Neural cell (in vitro differentiated cells): Measurements from ENCODE around the gene MICU1. TPM values are rescaled to one million over a fixed set of nuclear protein-coding genes. Genes with fewer than 3 reads are reported as not detected.
A peak's percentile ranks its signal among the peaks of the same experiment; 100 is the strongest.

Experiments
- H2AFZ ChIP-seq: fragments of 200-600, 300-800 bp; sonication (generic), shearing (Covaris generic); 2 replicates; pipeline ENCODE4 v1.6.0; 2014; ENCODE audit warnings: low read depth, mild to moderate bottlenecking, antibody characterized with exemption, low read length, moderate library complexity
- H3F3A ChIP-seq: fragments of 200-600 bp; shearing (Covaris generic); 2 replicates; pipeline ENCODE4 v1.6.1; 2016; ENCODE audit warnings: mild to moderate bottlenecking, moderate library complexity, mixed read lengths, antibody characterized with exemption, low read length; ENCODE audit not compliant: insufficient read depth, poor library complexity, severe bottlenecking
- H3K27ac ChIP-seq: fragments of 200-600, 300-800 bp; sonication (generic), shearing (Covaris generic); 2 replicates; pipeline ENCODE4 v1.5.1; 2014; ENCODE audit warnings: mild to moderate bottlenecking, low read length, moderate library complexity
- H3K27me3 ChIP-seq: fragments of 300-800, 200-600 bp; sonication (generic), shearing (Covaris generic); 2 replicates; pipeline ENCODE4 v1.6.0; 2014; ENCODE audit warnings: mild to moderate bottlenecking, low read depth, low read length, moderate library complexity; ENCODE audit not compliant: insufficient read depth
- H3K36me3 ChIP-seq: fragments of 300-800, 200-600 bp; sonication (generic), shearing (Covaris generic); 2 replicates; pipeline ENCODE4 v1.5.1; 2014; ENCODE audit warnings: mild to moderate bottlenecking, antibody characterized with exemption, low read length, moderate library complexity; ENCODE audit not compliant: insufficient read depth
- H3K4me2 ChIP-seq: fragments of 300-800, 200-600 bp; sonication (generic), shearing (Covaris generic); 2 replicates; pipeline ENCODE4 v1.6.0; 2014; ENCODE audit warnings: mild to moderate bottlenecking, low read length
- H3K4me3 ChIP-seq: fragments of 300-800, 200-600 bp; sonication (generic), shearing (Covaris generic); 2 replicates; pipeline ENCODE4 v1.5.1; 2014; ENCODE audit warnings: mild to moderate bottlenecking, low read length, moderate library complexity
- H3K79me2 ChIP-seq: fragments of 200-600 bp; shearing (Covaris generic); replicated peaks from 2 replicates; pipeline ENCODE4 v1.6.0; 2014; ENCODE audit warnings: mild to moderate bottlenecking, low read length, moderate library complexity; ENCODE audit not compliant: insufficient read depth
- H3K9ac ChIP-seq: fragments of 300-800, 200-600 bp; sonication (generic), shearing (Covaris generic); 2 replicates; pipeline ENCODE4 v1.6.1; 2016; ENCODE audit warnings: mild to moderate bottlenecking, low read length, mixed read lengths
- H3K9me2 ChIP-seq: fragments of 200-600 bp; shearing (Covaris generic); 2 replicates; pipeline ENCODE4 v1.6.1; 2016; ENCODE audit warnings: mild to moderate bottlenecking, low read length, mixed read lengths; ENCODE audit not compliant: insufficient read depth
- H3K9me3 ChIP-seq: fragments of 200-600, 300-800 bp; sonication (generic), shearing (Covaris generic); 2 replicates; pipeline ENCODE4 v1.6.1; 2016; ENCODE audit warnings: mild to moderate bottlenecking, mixed run types, low read length, moderate library complexity, mixed read lengths
- H4K20me1 ChIP-seq: fragments of 200-600 bp; shearing (Covaris generic); 2 replicates; pipeline ENCODE4 v1.6.1; 2016; ENCODE audit warnings: mild to moderate bottlenecking, mixed run types; ENCODE audit not compliant: insufficient read depth
- CTCF ChIP-seq: fragments of 450-650 bp; IDR thresholded peaks from 2 replicates; pipeline ENCODE4 v1.5.1; 2014; ENCODE audit warnings: antibody characterized with exemption, mild to moderate bottlenecking, moderate library complexity; ENCODE audit not compliant: poor library complexity, severe bottlenecking
- EP300 ChIP-seq: fragments of 450-650 bp; conservative IDR thresholded peaks from 2 replicates; pipeline ENCODE4 v1.6.1; 2014; ENCODE audit warnings: antibody characterized with exemption, mild to moderate bottlenecking, moderate library complexity; ENCODE audit not compliant: poor library complexity, severe bottlenecking
- EZH2 ChIP-seq: fragments of 200-600, 300-800 bp; shearing (Covaris generic), sonication (generic); IDR thresholded peaks from 2 replicates; pipeline ENCODE4 v1.6.1; 2014; ENCODE audit warnings: antibody characterized with exemption, low read length, borderline replicate concordance, mild to moderate bottlenecking; ENCODE audit not compliant: insufficient read depth, poor library complexity, severe bottlenecking
- MXI1 ChIP-seq: fragments of 450-650 bp; conservative IDR thresholded peaks from 2 replicates; pipeline ENCODE4 v1.6.1; 2014; ENCODE audit warnings: antibody characterized with exemption, mild to moderate bottlenecking; ENCODE audit not compliant: poor library complexity, severe bottlenecking
- POLR2AphosphoS5 ChIP-seq: IDR thresholded peaks from 2 replicates; pipeline ENCODE4 v1.6.1; 2012
- RAD21 ChIP-seq: fragments of 450-650 bp; conservative IDR thresholded peaks from 2 replicates; pipeline ENCODE4 v1.6.1; 2014; ENCODE audit warnings: antibody characterized with exemption, mild to moderate bottlenecking, moderate library complexity
- REST ChIP-seq: IDR thresholded peaks from 2 replicates; pipeline ENCODE4 v1.6.1; 2012; ENCODE audit warnings: borderline replicate concordance
- SMC3 ChIP-seq: fragments of 450-650 bp; conservative IDR thresholded peaks from 2 replicates; pipeline ENCODE4 v1.6.1; 2014; ENCODE audit warnings: antibody characterized with exemption, mild to moderate bottlenecking, moderate library complexity; ENCODE audit not compliant: poor library complexity
- TAF1 ChIP-seq: IDR thresholded peaks from 2 replicates; pipeline ENCODE4 v1.6.1; 2012; ENCODE audit warnings: low read depth
- polyA plus RNA-seq: library from polyadenylated mRNA; depleted of rRNA; stranded (reverse); fragments of >200 nt; gene quantifications from 2 replicates; pipeline ENCODE4 v1.2.3, GENCODE V29; 2014

Gene MICU1
- polyA plus RNA-seq, 1 donor from 2014 or later, result 86.0 TPM

GRCh38 chr10:72337722-72338121 lies 288.2 kb downstream of the MICU1 start:
- TF ChIP-seq RAD21, result no peak
- TF ChIP-seq REST, result no peak
- TF ChIP-seq EZH2, result no peak
- TF ChIP-seq SMC3, result no peak
- no peak for TF ChIP-seq CTCF
- TF ChIP-seq TAF1, result no peak
- TF ChIP-seq POLR2AphosphoS5, result no peak
- TF ChIP-seq EP300, result no peak
- no peak for TF ChIP-seq MXI1
- no peak overlapping the region for H3K9ac ChIP-seq
- no peak overlapping the region for H3K4me3 ChIP-seq
- no peaks in the 10 kb centered on the region for H4K20me1 ChIP-seq
- H3F3A ChIP-seq, result no peaks in the 10 kb centered on the region
- no peaks in the 10 kb centered on the region for H3K9me2 ChIP-seq
- H3K79me2 ChIP-seq, result no peaks in the 10 kb centered on the region
- peaks cover 5% of the 10 kb centered on the region for H3K36me3 ChIP-seq
- H2AFZ ChIP-seq, result no peak overlapping the region
- no peaks in the 10 kb centered on the region for H3K27me3 ChIP-seq
- H3K27ac ChIP-seq, result no peak overlapping the region
- H3K9me3 ChIP-seq, result no peaks in the 10 kb centered on the region
- no peak overlapping the region for H3K4me2 ChIP-seq

GRCh38 chr10:72337039-72337629 lies 288.7 kb downstream of the MICU1 start:
- Histone ChIP-seq H4K20me1 (no peaks in the 10 kb centered on the region), H3K9ac (peak overlapping the region; percentile 27), H3K27ac (no peak overlapping the region), H3K4me3 (no peak overlapping the region), H3F3A (no peaks in the 10 kb centered on the region), H3K27me3 (no peaks in the 10 kb centered on the region), H3K9me3 (no peaks in the 10 kb centered on the region), H3K36me3 (peaks cover 5% of the 10 kb centered on the region), H3K9me2 (no peaks in the 10 kb centered on the region), H3K79me2 (no peaks in the 10 kb centered on the region), H3K4me2 (no peak overlapping the region), H2AFZ (no peak overlapping the region)
- TF ChIP-seq MXI1, result peak; percentile 35
- TF ChIP-seq EP300, result no peak
- peak; percentile 92 for TF ChIP-seq RAD21
- TF ChIP-seq SMC3, result peak; percentile 94
- peak; percentile 87 for TF ChIP-seq CTCF
- TF ChIP-seq POLR2AphosphoS5, result no peak
- TF ChIP-seq TAF1, result no peak
- TF ChIP-seq EZH2, result no peak
- no peak for TF ChIP-seq REST
